Esophagus squamous epithelium (tissue), 5 donors: ENCODE results near the gene COX7A2. TPM values are rescaled to one million over a fixed set of nuclear protein-coding genes. Genes with fewer than 3 reads are reported as not detected.
A peak's percentile ranks its signal among the peaks of the same experiment; 100 is the strongest.

Experiments used
- DNase-seq: peaks from one replicate; lab custom pipeline; 2025; lab: John Stamatoyannopoulos, UW
- H3K27ac ChIP-seq, 4 donors: fragments of 200-600 bp; sonication (generic); one replicate each; pipeline ENCODE4 v1.5.1; 2016 to 2019; ENCODE audit warnings: mild to moderate bottlenecking in 1 of 4
- H3K27me3 ChIP-seq, 4 donors: fragments of 200-600 bp; sonication (generic); 1 replicate in 3 of 4; 2 replicates in 1 of 4; pipeline versions ENCODE4 v1.5.1 to v1.6.0; 2017 to 2021; ENCODE audit warnings: antibody characterized with exemption in 1 of 4
- H3K36me3 ChIP-seq, 3 donors: fragments of 200-600 bp; sonication (generic); one replicate each; pipeline ENCODE4 v1.5.1; 2016 to 2019
- H3K4me1 ChIP-seq, 3 donors: fragments of 200-600 bp; sonication (generic); one replicate each; pipeline ENCODE4 v1.5.1; 2017 to 2019
- H3K4me3 ChIP-seq, 4 donors: fragments of 200-600 bp; sonication (generic); 1 replicate in 3 of 4; 2 replicates in 1 of 4; pipeline ENCODE4 v1.5.1; 2016 to 2019; ENCODE audit warnings: mild to moderate bottlenecking in 2 of 4, moderate library complexity in 1 of 4
- H3K9me3 ChIP-seq, 3 donors: fragments of 200-600 bp; sonication (generic); one replicate each; pipeline ENCODE4 v1.5.1; 2016 to 2019
- CTCF ChIP-seq, 6 experiments: fragments of 450-650 bp in 4 of 6; fragments of 200-600 bp in 2 of 6; sonication (generic) in 2 of 6; IDR thresholded peaks; one replicate each; pipeline ENCODE4 v1.5.1; 2016 to 2019; ENCODE audit warnings: antibody characterized with exemption in 6 of 6, mild to moderate bottlenecking in 4 of 6, moderate library complexity in 4 of 6
- POLR2A ChIP-seq, 4 donors: fragments of 450-650 bp; IDR thresholded peaks; one replicate each; pipeline ENCODE4 v1.6.1; 2017; ENCODE audit warnings: antibody characterized with exemption in 4 of 4, mild to moderate bottlenecking in 4 of 4, moderate library complexity in 3 of 4
- WGBS, 2 donors: methylation state at CpG; one replicate each; pipeline ENCODE4 v1.1.5; 2018; 5-methylcytosine and 5-hydroxymethylcytosine counted together
- intact Hi-C: fragments of 100-400 bp; cut with DNase I; formaldehyde crosslinking; loops from one replicate; pipeline ENCODE4 v1.15.0; 2022
- total RNA-seq, 4 donors: library from RNA; depleted of rRNA; stranded (reverse); fragments of >200 nt; gene quantifications; one replicate each; pipeline ENCODE4 v1.1.0, GENCODE V29; 2016
- donor health status: DM: yes; HTN: yes; CAD: no.

COX7A2 gene
- total RNA-seq, 4 donors from 2014 or later, result 192 to 530 (median 330) TPM

DNA sequence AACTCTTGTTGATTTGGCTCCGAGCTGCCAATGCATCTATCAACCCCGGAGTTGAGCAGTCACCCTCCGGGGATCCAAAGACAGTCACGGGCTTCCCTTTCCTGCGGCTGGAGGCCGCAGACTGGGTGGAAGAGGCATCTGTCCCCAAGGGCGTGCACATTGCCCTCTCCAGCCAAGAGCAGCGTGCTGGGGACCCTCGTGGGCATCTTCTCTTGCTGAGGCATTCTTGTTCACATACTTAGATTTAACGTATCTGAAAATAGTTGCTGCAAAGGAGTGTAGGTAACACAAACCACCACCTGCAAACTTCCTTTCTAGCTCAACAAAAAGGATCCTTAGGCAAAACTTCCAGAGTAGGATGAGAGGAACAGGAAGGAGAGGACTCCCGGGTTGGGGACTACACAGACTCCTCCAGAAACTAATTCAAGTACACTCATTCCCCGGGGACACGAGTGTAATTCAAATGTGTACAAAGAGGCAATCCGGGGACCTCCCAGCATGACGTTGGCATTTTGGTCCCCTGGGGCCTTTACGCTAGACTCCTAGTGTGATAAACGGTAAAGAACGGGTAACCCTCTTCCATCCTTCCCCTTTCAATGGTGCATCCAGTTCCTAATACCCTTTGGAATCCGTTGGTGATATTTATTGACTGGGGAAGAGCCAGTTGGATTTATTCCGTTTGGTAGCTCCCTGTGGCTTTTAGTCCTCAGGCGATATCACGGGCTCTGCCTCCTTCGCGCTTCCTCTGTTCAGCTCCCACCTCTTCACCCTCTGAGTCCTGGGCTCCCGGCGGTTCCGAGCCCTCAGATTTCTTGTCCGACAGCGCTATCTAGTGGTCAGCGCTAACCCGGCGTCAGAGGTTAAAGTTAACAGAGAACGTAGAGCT lies 35.1 kb downstream of the COX7A2 start:
- 1 to 9% methylated on average over 20 to 26 of the region's 33 CpGs for WGBS, 2 donors
- intact Hi-C loops, result loop anchor here (10.0 kb wide), 3 partner anchors 804 to 1234 kb away; no protein-coding TSS in a partner anchor
- Histone ChIP-seq H3K4me1 (peaks cover 9 to 64% (median 20%) of the 10 kb centered on the region in 3 donors), H3K36me3 (no peaks in the 10 kb centered on the region), H3K27ac (peak overlapping the region; percentile 22 to 93 (median 62)), H3K27me3 (peaks cover 0 to 53% (median 3%) of the 10 kb centered on the region in 4 donors), H3K9me3 (no peaks in the 10 kb centered on the region), H3K4me3 (peak overlapping the region in 3 of 4 donors; percentile 8 to 71 (median 59))
- DNase-seq, result peak; percentile 4
- TF ChIP-seq POLR2A (IDR thresholded peaks at IDR 0.05) (no peak), CTCF (IDR thresholded peaks at IDR 0.05) (peak; percentile 69 to 87 (median 85))

DNA sequence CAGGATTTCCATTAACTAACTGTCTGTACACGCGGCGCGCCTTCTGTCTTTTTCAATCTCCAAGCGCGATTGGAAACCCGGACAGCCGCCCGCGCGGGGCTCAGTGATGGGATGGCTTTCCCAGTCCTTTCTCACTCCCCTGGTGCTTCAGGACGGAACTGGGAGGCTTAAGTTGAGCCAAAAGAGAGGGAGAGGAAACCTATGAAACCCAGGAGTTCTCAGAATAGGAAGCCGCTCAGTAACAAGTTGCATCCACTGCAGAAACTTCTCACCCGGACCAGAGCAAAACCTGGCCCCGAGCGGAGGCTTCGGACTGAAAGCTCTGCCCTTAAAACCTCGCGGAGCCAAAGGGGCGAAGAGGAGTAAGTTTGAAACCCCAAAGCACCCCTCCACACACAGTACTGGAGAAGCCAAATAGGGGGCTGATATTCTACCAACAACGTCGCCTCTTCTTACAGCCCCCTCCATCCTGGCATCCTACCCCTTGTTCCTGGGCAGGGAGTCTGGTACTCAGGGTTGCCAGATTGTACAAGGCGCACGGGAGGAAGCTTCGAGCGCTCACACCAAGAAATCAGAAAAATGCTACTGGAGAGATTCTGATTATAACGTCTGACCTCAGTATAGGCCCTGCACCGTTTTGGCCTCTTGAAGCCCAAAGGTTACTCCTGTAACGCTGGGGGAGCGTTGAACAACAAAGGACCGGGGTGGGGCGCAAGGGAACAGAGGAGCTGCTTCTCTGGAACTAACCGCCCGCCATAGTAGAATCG lies 36.8 kb downstream of the COX7A2 start:
- H3K27ac ChIP-seq, result peak overlapping the region; percentile 64 to 93 (median 84)
- no peak for DNase-seq
- peaks cover 9 to 81% (median 26%) of the 10 kb centered on the region in 3 donors for H3K4me1 ChIP-seq
- peak overlapping the region; percentile 39 to 71 (median 55) for H3K4me3 ChIP-seq
- peaks cover 0 to 71% (median 3%) of the 10 kb centered on the region in 4 donors for H3K27me3 ChIP-seq
- no peaks in the 10 kb centered on the region for H3K9me3 ChIP-seq
- WGBS, 2 donors, result 30% methylated on average over 23 to 34 of the region's 35 CpGs
- no peaks in the 10 kb centered on the region for H3K36me3 ChIP-seq
- no peak for TF ChIP-seq CTCF (IDR thresholded peaks at IDR 0.05)
- intact Hi-C loops, result loop anchor here (10.0 kb wide), 3 partner anchors 802 to 1232 kb away; no protein-coding TSS in a partner anchor

- peak; percentile 22 for DNase-seq
- Histone ChIP-seq H3K4me1 (peaks cover 9 to 78% (median 26%) of the 10 kb centered on the region in 3 donors), H3K36me3 (no peaks in the 10 kb centered on the region), H3K9me3 (no peaks in the 10 kb centered on the region), H3K27me3 (peaks cover 0 to 76% (median 3%) of the 10 kb centered on the region in 4 donors), H3K27ac (peak within 1 kb of the TSS; percentile 64 to 93 (median 84)), H3K4me3 (peak within 1 kb of the TSS; percentile 39 to 71 (median 55))
- intact Hi-C loops, result loop anchor here (10.0 kb wide), 3 partner anchors 801 to 1231 kb away; no protein-coding TSS in a partner anchor
- no peak for TF ChIP-seq CTCF (IDR thresholded peaks at IDR 0.05)
- TF ChIP-seq POLR2A (IDR thresholded peaks at IDR 0.05), result peak in 2 of 4 donors; percentile 53 to 67
- WGBS, 2 donors, result 1% methylated on average over 18 to 36 of the region's 64 CpGs
These were observed 37.6 kb downstream of the COX7A2 start, which contains the start of gene COL12A1 for GRCh38 chr6:75205776-75206575. Gene COL12A1, minus strand, starts transcription at chr6:75206053. Its CDS starts 3,261 bp downstream, at chr6:75202792.

DNA sequence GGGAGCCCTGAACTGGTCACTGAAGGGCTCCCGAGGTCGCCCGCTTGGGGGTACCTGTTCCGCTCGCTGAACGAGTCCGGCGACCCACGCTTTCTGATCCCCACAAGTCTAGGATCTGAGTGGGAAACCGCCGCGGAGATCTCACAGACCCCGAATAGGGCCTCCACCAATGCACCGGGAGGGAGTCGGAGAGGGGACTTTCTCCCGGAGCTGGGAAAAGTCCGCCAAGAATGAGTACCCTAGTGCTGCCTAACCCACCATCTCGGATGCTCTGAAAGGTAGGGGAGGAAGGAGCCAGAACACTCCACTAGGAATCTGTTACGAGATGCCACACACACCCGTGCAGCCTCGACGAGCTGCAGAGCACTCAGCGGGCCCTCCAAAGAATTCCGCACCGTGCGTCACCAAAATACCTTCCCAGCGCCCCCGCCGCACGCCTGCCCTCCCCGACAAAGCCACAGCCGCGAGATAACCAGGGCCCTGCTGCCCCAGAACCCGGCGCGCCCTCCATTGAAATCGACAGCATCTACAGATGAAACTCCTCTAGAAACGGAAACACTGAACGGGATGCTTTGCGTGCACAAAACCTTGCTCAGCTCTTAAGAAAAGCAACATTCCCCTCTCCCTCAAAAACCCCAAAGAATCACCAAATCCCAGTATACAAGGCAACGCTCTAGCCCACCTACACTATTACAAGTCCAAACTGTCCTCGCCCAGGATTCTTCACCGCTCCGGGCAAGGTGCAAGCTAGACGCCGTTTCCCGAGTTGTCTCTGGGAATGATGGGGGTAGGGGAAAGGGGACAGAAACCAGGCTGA lies 38.4 kb downstream of the COX7A2 start:
- H3K27me3 ChIP-seq, result peaks cover 0 to 79% (median 3%) of the 10 kb centered on the region in 4 donors
- H3K27ac ChIP-seq, result peak overlapping the region; percentile 64 to 93 (median 84)
- no peaks in the 10 kb centered on the region for H3K9me3 ChIP-seq
- no peaks in the 10 kb centered on the region for H3K36me3 ChIP-seq
- DNase-seq, result no peak
- 0 to 2% methylated on average over 1 to 16 of the region's 47 CpGs for WGBS, 2 donors
- peak overlapping the region; percentile 39 to 71 (median 55) for H3K4me3 ChIP-seq
- intact Hi-C loops, result loop anchor here (10.0 kb wide), 3 partner anchors 800 to 1230 kb away; no protein-coding TSS in a partner anchor
- TF ChIP-seq CTCF (IDR thresholded peaks at IDR 0.05) (no peak), POLR2A (IDR thresholded peaks at IDR 0.05) (no peak)
- peaks cover 9 to 76% (median 26%) of the 10 kb centered on the region in 3 donors for H3K4me1 ChIP-seq
